Measurements from ENCODE around the gene SLIT3. TPM values are rescaled to one million over a fixed set of nuclear protein-coding genes. Genes with fewer than 3 reads are reported as not detected.

The SLIT3 gene
- total RNA-seq, 4 donors from 2014 or later: 6.8 to 23.1 (median 13.3) TPM

- H3K4me3 ChIP-seq: no peak overlapping the region
- H3K27ac ChIP-seq: no peak overlapping the region
- TF ChIP-seq POLR2A (IDR thresholded peaks at IDR 0.05): no peak
- TF ChIP-seq CTCF (IDR thresholded peaks at IDR 0.05): no peak
- no peak for DNase-seq
- no peaks in the 10 kb centered on the region for H3K9me3 ChIP-seq
- no peaks in the 10 kb centered on the region for H3K36me3 ChIP-seq
- no peaks in the 10 kb centered on the region for H3K27me3 ChIP-seq
- no peaks in the 10 kb centered on the region for H3K4me1 ChIP-seq
Measured at GRCh38 chr5:169088028-169088725, 212.8 kb downstream of the SLIT3 start.

DNA sequence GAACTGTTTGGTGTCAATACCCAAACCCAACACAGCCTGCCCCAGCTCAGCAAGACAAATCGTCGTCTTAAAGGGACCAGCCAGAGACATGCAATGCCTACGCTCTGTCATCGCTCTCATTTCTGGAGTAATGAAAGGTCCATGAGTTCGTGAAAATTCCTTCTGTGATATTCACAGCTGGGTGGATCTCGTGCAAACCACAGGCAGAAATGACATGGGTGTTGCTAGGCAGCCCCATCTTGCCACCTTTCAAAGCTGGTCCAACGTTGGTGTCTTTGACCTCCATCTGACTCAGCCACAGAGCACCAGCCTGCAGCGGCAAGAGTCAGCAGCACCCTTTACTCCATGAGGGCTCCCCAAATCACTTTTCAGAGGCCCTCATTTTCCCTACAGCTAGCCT lies 215.3 kb downstream of the SLIT3 start:
- Histone ChIP-seq H3K36me3 (no peaks in the 10 kb centered on the region), H3K27ac (no peak overlapping the region), H3K9me3 (no peaks in the 10 kb centered on the region), H3K4me1 (no peaks in the 10 kb centered on the region), H3K27me3 (no peaks in the 10 kb centered on the region), H3K4me3 (no peak overlapping the region)
- DNase-seq: no peak
- TF ChIP-seq CTCF (IDR thresholded peaks at IDR 0.05): no peak
- TF ChIP-seq POLR2A (IDR thresholded peaks at IDR 0.05): no peak

GRCh38 chr5:169085212-169085611 lies 215.7 kb downstream of the SLIT3 start:
- Histone ChIP-seq H3K36me3 (no peaks in the 10 kb centered on the region), H3K4me1 (no peaks in the 10 kb centered on the region), H3K27ac (no peak overlapping the region), H3K27me3 (no peaks in the 10 kb centered on the region), H3K4me3 (no peak overlapping the region), H3K9me3 (no peaks in the 10 kb centered on the region)
- no peak for DNase-seq
- TF ChIP-seq POLR2A (IDR thresholded peaks at IDR 0.05) (no peak), CTCF (IDR thresholded peaks at IDR 0.05) (no peak)

- H3K27me3 ChIP-seq: no peaks in the 10 kb centered on the region
- no peak for TF ChIP-seq POLR2A (IDR thresholded peaks at IDR 0.05)
- no peak for TF ChIP-seq CTCF (IDR thresholded peaks at IDR 0.05)
- no peaks in the 10 kb centered on the region for H3K36me3 ChIP-seq
- DNase-seq: no peak
- no peak overlapping the region for H3K4me3 ChIP-seq
- H3K4me1 ChIP-seq: no peaks in the 10 kb centered on the region
- H3K9me3 ChIP-seq: no peaks in the 10 kb centered on the region
- H3K27ac ChIP-seq: no peak overlapping the region
Measured at GRCh38 chr5:169084775-169085174, 216.2 kb downstream of the SLIT3 start.

GRCh38 chr5:169083394-169084018 lies 217.4 kb downstream of the SLIT3 start:
- Histone ChIP-seq H3K4me1 (no peaks in the 10 kb centered on the region), H3K27me3 (no peaks in the 10 kb centered on the region), H3K27ac (no peak overlapping the region), H3K9me3 (no peaks in the 10 kb centered on the region), H3K4me3 (no peak overlapping the region), H3K36me3 (no peaks in the 10 kb centered on the region)
- TF ChIP-seq CTCF (IDR thresholded peaks at IDR 0.05) (no peak), POLR2A (IDR thresholded peaks at IDR 0.05) (no peak)
- DNase-seq: no peak

All from Peyer's patch (tissue), 4 donors.